Stimulated activated CD8-positive, alpha-beta memory T cell treated with anti-CD3 and anti-CD28 coated beads, Interleukin-15, amount 100 ng/mL, for 24 hours (primary cell): ENCODE data around the gene TNFRSF14.

Experiments
- DNase-seq: peaks from one replicate; pipeline ENCODE4 v3.0.0-alpha.2; 2020; ENCODE audit warnings: low read depth

Gene TNFRSF14

GRCh38 chr1:2556277-2556677, at the start of gene TNFRSF14:
Gene TNFRSF14 (plus strand): TSS chr1:2556371. CDS start chr1:2556665, 294 bp downstream.
- DNase-seq = no peak

GRCh38 chr1:2506901-2507565, 49.1 kb upstream of the TNFRSF14 start:
- no peak for DNase-seq

GRCh38 chr1:2507744-2508155, 48.4 kb upstream of the TNFRSF14 start:
- DNase-seq = no peak

GRCh38 chr1:2508180-2508579, 48.0 kb upstream of the TNFRSF14 start:
- DNase-seq = no peak

GRCh38 chr1:2508751-2509150, 47.4 kb upstream of the TNFRSF14 start:
- DNase-seq = no peak

- no peak for DNase-seq
These were observed 46.6 kb upstream of the TNFRSF14 start for GRCh38 chr1:2509589-2509988.

GRCh38 chr1:2510366-2511155, 45.6 kb upstream of the TNFRSF14 start:
- no peak for DNase-seq

- no peak for DNase-seq
These were observed 43.2 kb upstream of the TNFRSF14 start for GRCh38 chr1:2512862-2513421.

GRCh38 chr1:2513939-2514652, 42.1 kb upstream of the TNFRSF14 start:
- DNase-seq = no peak

- DNase-seq = no peak
These were observed 41.1 kb upstream of the TNFRSF14 start for GRCh38 chr1:2514863-2515762.

GRCh38 chr1:2515763-2516080, 40.4 kb upstream of the TNFRSF14 start:
- no peak for DNase-seq

GRCh38 chr1:2516124-2516523, 40.0 kb upstream of the TNFRSF14 start:
- no peak for DNase-seq

- DNase-seq = no peak
These were observed 39.2 kb upstream of the TNFRSF14 start for GRCh38 chr1:2516946-2517345.

- DNase-seq = no peak
These were observed 38.2 kb upstream of the TNFRSF14 start for GRCh38 chr1:2517966-2518365.

GRCh38 chr1:2518528-2518927, 37.6 kb upstream of the TNFRSF14 start:
- no peak for DNase-seq

GRCh38 chr1:2519029-2519685, 37.0 kb upstream of the TNFRSF14 start:
- no peak for DNase-seq

GRCh38 chr1:2519729-2520128, 36.4 kb upstream of the TNFRSF14 start:
- no peak for DNase-seq

GRCh38 chr1:2520206-2520605, 36.0 kb upstream of the TNFRSF14 start:
- DNase-seq = no peak

GRCh38 chr1:2520806-2521205, 35.4 kb upstream of the TNFRSF14 start:
- no peak for DNase-seq

GRCh38 chr1:2522230-2522629, 33.9 kb upstream of the TNFRSF14 start:
- no peak for DNase-seq
